GM11168 (cell line): ENCODE data around the gene MBD2.

Experiments used
- in situ Hi-C: fragments of 300-500 bp; cut with MboI; formaldehyde crosslinking; loops from one replicate; pipeline ENCODE4 v1.12.0; 2022; ENCODE audit warnings: low sequenced_read_pairs; ENCODE audit not compliant: unreplicated experiment

MBD2 gene

GRCh38 chr18:54117853-54118773 lies 106.4 kb downstream of the MBD2 start:
- in situ Hi-C loops, result loop anchor here (25.0 kb wide), 1 partner anchor 556 kb away; no protein-coding TSS in a partner anchor

GRCh38 chr18:54116541-54117257 lies 107.8 kb downstream of the MBD2 start:
- in situ Hi-C loops, result loop anchor here (25.0 kb wide), 1 partner anchor 554 kb away; no protein-coding TSS in a partner anchor

GRCh38 chr18:54112356-54112755 lies 112.1 kb downstream of the MBD2 start:
- in situ Hi-C loops, result loop anchor here (25.0 kb wide), 1 partner anchor 550 kb away; no protein-coding TSS in a partner anchor

- in situ Hi-C loops, result loop anchor here (25.0 kb wide), 1 partner anchor 547 kb away; no protein-coding TSS in a partner anchor
Observed at GRCh38 chr18:54109131-54109683, 115.3 kb downstream of the MBD2 start.

- in situ Hi-C loops, result loop anchor here (25.0 kb wide), 1 partner anchor 540 kb away; no protein-coding TSS in a partner anchor
Observed at GRCh38 chr18:54102123-54102522, 122.3 kb downstream of the MBD2 start.
